CD4-positive, alpha-beta T cell (primary cell): Measurements from ENCODE around the gene IFNE. TPM values are rescaled to one million over a fixed set of nuclear protein-coding genes. Genes with fewer than 3 reads are reported as not detected.
A peak's percentile ranks its signal among the peaks of the same experiment; 100 is the strongest.

ENCODE experiments used
- ATAC-seq: fragments of 200-7000 bp; cut with Tn5 transposase; one replicate; pipeline ENCODE4 v1.10.0; 2022; ENCODE audit warnings: mild to moderate bottlenecking; ENCODE audit not compliant: poor library complexity
- CTCF ChIA-PET: fragments of 350-600 bp; sonication (Branson Sonifier 250); formaldehyde crosslinking; loops from one replicate; lab custom pipeline; 2021; ENCODE audit warnings: antibody characterized with exemption, inconsistent platforms; lab: Charles Lee
- POLR2A ChIA-PET: fragments of 350-600 bp; sonication (Branson Sonifier 250); formaldehyde crosslinking; loops from one replicate; lab custom pipeline; 2021; ENCODE audit warnings: antibody characterized with exemption, inconsistent platforms; lab: Charles Lee
- DNase-seq, 14 experiments: peaks; one replicate each; pipeline ENCODE4 v3.0.0-alpha.2; 2013 to 2020; ENCODE audit warnings: mixed read lengths in 2 of 14
- H3K27ac ChIP-seq, 2 donors: one replicate each; pipeline versions ENCODE4 v1.5.1 to v1.7.0; 2013; ENCODE audit warnings: low read length in 2 of 2, low read depth in 1 of 2, mild to moderate bottlenecking in 1 of 2
- H3K27me3 ChIP-seq, 2 experiments: 1 replicate in 1 of 2; 2 replicates in 1 of 2; pipeline versions ENCODE4 v1.6.1 to v1.7.0; 2013; ENCODE audit warnings: low read length in 2 of 2, control low read depth in 1 of 2, mild to moderate bottlenecking in 1 of 2, moderate library complexity in 1 of 2; ENCODE audit not compliant: insufficient read depth in 2 of 2, control insufficient read depth in 1 of 2
- H3K36me3 ChIP-seq: one replicate; pipeline ENCODE4 v1.6.1; 2013; ENCODE audit warnings: low read length, control low read depth; ENCODE audit not compliant: insufficient read depth
- H3K4me1 ChIP-seq: one replicate; pipeline ENCODE4 v1.6.1; 2013; ENCODE audit warnings: low read length, control low read depth; ENCODE audit not compliant: insufficient read depth
- H3K4me3 ChIP-seq: one replicate; pipeline ENCODE4 v1.5.1; 2013; ENCODE audit warnings: mild to moderate bottlenecking, low read length, moderate library complexity
- H3K9me3 ChIP-seq, 2 experiments: 1 replicate in 1 of 2; 2 replicates in 1 of 2; pipeline versions ENCODE4 v1.6.1 to v1.7.0; 2013; ENCODE audit warnings: low read length in 2 of 2, mild to moderate bottlenecking in 2 of 2, control low read depth in 1 of 2, moderate library complexity in 1 of 2; ENCODE audit not compliant: control insufficient read depth in 1 of 2, insufficient read depth in 1 of 2
- H3K27ac Mint-ChIP-seq: one replicate; pipeline ENCODE4 v1.8.0; 2020; ENCODE audit warnings: mixed read lengths
- H3K27me3 Mint-ChIP-seq: one replicate; pipeline ENCODE4 v1.8.0; 2021; ENCODE audit warnings: mixed read lengths
- H3K36me3 Mint-ChIP-seq: one replicate; pipeline ENCODE4 v1.8.0; 2021; ENCODE audit warnings: low read depth, mixed read lengths
- H3K4me1 Mint-ChIP-seq: one replicate; pipeline ENCODE4 v1.8.0; 2021; ENCODE audit warnings: low read depth, mixed read lengths
- H3K4me3 Mint-ChIP-seq: one replicate; pipeline ENCODE4 v1.8.0; 2020; ENCODE audit warnings: mild to moderate bottlenecking, mixed read lengths
- H3K9me3 Mint-ChIP-seq: one replicate; pipeline ENCODE4 v1.8.0; 2020; ENCODE audit warnings: mixed read lengths
- intact Hi-C, 2 experiments: fragments of 100-400 bp; cut with DNase I in 1 of 2; cut with micrococcal nuclease in 1 of 2; formaldehyde crosslinking; loops; one replicate each; pipeline versions ENCODE4 v1.15.1 to v1.9.0; 2023 to 2025; cut with DNase I, micrococcal nuclease
- total RNA-seq, 174 experiments: library from RNA in 2 of 174; stranded (reverse) in 2 of 174; gene quantifications; one replicate each; pipeline ENCODE4 v1.2.3 and lab custom pipeline; 2021 to 2026
- TF ChIP-seq, protein P1 (sequence below): fragments of 200-600 bp; IDR thresholded peaks from one replicate; pipeline ENCODE4 v1.8.0; 2022; ENCODE audit warnings: antibody characterized with exemption, mild to moderate bottlenecking

IFNE gene
- total RNA-seq, 2 experiments from 2014 or later, result not detected

DNA sequence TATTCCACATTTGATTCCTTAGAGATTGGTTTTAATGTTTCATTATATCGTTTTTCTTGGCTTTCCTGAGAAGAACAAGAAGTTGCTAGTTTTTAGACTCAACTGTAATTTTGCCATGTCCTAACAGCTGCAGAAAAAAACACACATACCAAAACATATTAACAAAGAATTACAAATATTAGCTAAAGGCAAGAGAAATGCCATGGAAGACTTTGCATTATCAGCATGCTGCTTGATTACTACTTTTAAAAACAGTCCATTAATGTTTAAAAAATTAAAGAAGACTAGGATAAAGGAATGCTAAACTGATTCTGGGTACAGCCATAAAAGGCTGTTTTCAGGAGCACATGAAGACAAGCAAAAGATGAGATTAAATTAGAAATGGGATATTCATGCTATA, 20.5 kb upstream of the IFNE start:
- no peaks in the 10 kb centered on the region for H3K27me3 ChIP-seq
- DNase-seq (no peak), ATAC-seq (no peak)
- Mint-ChIP-seq H3K4me1 (no peaks in the 10 kb centered on the region), H3K9me3 (no peaks in the 10 kb centered on the region), H3K27ac (no peak overlapping the region), H3K4me3 (no peak overlapping the region), H3K36me3 (no peaks in the 10 kb centered on the region), H3K27me3 (no peaks in the 10 kb centered on the region)
- POLR2A ChIA-PET, result no interaction called here
- no peaks in the 10 kb centered on the region for H3K9me3 ChIP-seq
- no peaks in the 10 kb centered on the region for H3K36me3 ChIP-seq
- peaks cover 3% of the 10 kb centered on the region for H3K4me1 ChIP-seq
- CTCF ChIA-PET, result no interaction called here
- TF ChIP-seq, protein P1, sequence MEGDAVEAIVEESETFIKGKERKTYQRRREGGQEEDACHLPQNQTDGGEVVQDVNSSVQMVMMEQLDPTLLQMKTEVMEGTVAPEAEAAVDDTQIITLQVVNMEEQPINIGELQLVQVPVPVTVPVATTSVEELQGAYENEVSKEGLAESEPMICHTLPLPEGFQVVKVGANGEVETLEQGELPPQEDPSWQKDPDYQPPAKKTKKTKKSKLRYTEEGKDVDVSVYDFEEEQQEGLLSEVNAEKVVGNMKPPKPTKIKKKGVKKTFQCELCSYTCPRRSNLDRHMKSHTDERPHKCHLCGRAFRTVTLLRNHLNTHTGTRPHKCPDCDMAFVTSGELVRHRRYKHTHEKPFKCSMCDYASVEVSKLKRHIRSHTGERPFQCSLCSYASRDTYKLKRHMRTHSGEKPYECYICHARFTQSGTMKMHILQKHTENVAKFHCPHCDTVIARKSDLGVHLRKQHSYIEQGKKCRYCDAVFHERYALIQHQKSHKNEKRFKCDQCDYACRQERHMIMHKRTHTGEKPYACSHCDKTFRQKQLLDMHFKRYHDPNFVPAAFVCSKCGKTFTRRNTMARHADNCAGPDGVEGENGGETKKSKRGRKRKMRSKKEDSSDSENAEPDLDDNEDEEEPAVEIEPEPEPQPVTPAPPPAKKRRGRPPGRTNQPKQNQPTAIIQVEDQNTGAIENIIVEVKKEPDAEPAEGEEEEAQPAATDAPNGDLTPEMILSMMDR, result no peak
- H3K4me3 ChIP-seq, result no peak overlapping the region
- intact Hi-C loops, result no loop called here
- no peak overlapping the region for H3K27ac ChIP-seq

DNA sequence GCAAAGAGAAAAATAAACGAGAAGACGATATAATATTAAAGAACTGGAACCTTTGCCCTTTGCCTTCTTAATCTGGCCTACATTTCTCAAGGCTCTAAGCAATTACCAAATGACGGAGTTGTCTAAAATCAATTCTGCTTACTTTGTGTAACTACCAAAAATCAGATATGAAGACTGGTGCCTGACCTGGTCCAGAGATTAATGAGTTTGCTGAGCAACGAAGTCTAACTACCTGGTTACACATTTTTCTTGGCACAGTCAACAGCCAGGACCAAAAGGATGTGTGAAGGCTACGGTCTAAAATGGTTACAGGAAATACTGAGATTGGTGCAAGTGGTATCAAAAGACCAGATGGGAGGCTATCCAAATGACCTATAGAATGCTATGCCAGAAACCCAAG, 17.8 kb upstream of the IFNE start:
- intact Hi-C loops, result loop anchor here in 1 of 2 experiments (10.0 kb wide), 1 partner anchor 55 kb away; no protein-coding TSS in a partner anchor
- ATAC-seq (no peak), DNase-seq (no peak)
- Histone ChIP-seq H3K36me3 (no peaks in the 10 kb centered on the region), H3K27ac (no peak overlapping the region), H3K4me1 (no peaks in the 10 kb centered on the region), H3K9me3 (no peaks in the 10 kb centered on the region), H3K4me3 (no peak overlapping the region), H3K27me3 (no peaks in the 10 kb centered on the region)
- no peaks in the 10 kb centered on the region for H3K4me1 Mint-ChIP-seq
- ChIA-PET CTCF (no interaction called here), POLR2A (no interaction called here)
- TF ChIP-seq, protein P1, result no peak
- no peaks in the 10 kb centered on the region for H3K9me3 Mint-ChIP-seq
- H3K27me3 Mint-ChIP-seq, result no peaks in the 10 kb centered on the region
- H3K27ac Mint-ChIP-seq, result no peak overlapping the region
- H3K4me3 Mint-ChIP-seq, result no peak overlapping the region
- H3K36me3 Mint-ChIP-seq, result no peaks in the 10 kb centered on the region

DNA sequence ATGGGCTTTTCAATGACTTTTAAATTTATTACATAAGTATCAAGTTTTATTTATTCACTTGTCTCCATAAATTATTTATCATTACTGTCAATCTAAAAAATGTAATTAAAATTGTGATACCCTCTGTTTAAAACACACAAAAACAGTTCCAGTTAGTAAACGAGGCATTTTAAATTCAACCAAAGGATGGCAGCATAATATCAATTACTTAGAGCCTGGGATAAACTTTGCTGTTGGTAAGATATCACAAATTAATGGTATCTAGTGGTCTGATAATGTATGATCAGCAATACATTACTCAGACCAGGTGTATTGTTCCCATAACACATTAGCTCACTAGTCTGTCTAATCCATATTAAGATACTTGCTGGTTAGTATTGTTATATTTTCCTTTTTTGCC, 9.6 kb upstream of the IFNE start:
- H3K9me3 Mint-ChIP-seq, result no peaks in the 10 kb centered on the region
- H3K27me3 Mint-ChIP-seq, result no peaks in the 10 kb centered on the region
- no peak overlapping the region for H3K4me3 ChIP-seq
- H3K36me3 Mint-ChIP-seq, result no peaks in the 10 kb centered on the region
- H3K4me1 ChIP-seq, result no peaks in the 10 kb centered on the region
- POLR2A ChIA-PET, result no interaction called here
- intact Hi-C loops, result loop anchor here in 1 of 2 experiments (10.0 kb wide), 1 partner anchor 63 kb away; no protein-coding TSS in a partner anchor
- H3K27me3 ChIP-seq, result no peaks in the 10 kb centered on the region
- H3K4me1 Mint-ChIP-seq, result no peaks in the 10 kb centered on the region
- H3K27ac ChIP-seq, result no peak overlapping the region
- H3K9me3 ChIP-seq, result no peaks in the 10 kb centered on the region
- H3K27ac Mint-ChIP-seq, result no peak overlapping the region
- DNase-seq (peak in 3 of 14 experiments; percentile 12 to 18 (median 15)), ATAC-seq (no peak)
- H3K4me3 Mint-ChIP-seq, result no peak overlapping the region
- CTCF ChIA-PET, result no interaction called here
- no peaks in the 10 kb centered on the region for H3K36me3 ChIP-seq
- TF ChIP-seq, protein P1, result no peak
